Measurements from ENCODE around the gene CCSER1. TPM values are rescaled to one million over a fixed set of nuclear protein-coding genes. Genes with fewer than 3 reads are reported as not detected.
A peak's percentile ranks its signal among the peaks of the same experiment; 100 is the strongest.

CCSER1 gene
- total RNA-seq, 1 donor from 2014 or later, result 1.4 TPM

DNA sequence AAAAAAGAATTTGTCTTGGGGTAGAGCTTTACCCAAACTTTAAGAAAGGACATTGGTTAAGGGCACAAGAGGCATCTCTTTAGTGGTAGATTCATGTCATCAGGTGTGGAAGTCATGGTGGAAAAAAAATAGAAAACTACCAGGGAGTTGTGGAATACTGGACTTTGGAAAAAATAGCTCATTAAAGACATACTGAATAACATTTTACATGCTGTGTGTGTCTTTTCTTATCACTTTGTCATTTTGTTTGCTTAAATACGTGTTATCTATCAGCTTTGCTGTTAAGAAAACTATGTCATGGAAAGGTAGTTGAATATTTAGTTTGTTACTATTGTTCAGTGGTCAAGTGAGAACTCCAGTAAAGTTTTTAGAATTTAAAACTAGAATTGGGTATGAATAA is 147.0 kb downstream of the CCSER1 start:
- TF ChIP-seq, protein P1, sequence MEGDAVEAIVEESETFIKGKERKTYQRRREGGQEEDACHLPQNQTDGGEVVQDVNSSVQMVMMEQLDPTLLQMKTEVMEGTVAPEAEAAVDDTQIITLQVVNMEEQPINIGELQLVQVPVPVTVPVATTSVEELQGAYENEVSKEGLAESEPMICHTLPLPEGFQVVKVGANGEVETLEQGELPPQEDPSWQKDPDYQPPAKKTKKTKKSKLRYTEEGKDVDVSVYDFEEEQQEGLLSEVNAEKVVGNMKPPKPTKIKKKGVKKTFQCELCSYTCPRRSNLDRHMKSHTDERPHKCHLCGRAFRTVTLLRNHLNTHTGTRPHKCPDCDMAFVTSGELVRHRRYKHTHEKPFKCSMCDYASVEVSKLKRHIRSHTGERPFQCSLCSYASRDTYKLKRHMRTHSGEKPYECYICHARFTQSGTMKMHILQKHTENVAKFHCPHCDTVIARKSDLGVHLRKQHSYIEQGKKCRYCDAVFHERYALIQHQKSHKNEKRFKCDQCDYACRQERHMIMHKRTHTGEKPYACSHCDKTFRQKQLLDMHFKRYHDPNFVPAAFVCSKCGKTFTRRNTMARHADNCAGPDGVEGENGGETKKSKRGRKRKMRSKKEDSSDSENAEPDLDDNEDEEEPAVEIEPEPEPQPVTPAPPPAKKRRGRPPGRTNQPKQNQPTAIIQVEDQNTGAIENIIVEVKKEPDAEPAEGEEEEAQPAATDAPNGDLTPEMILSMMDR (IDR thresholded peaks at IDR 0.05; ENCODE audit: insufficient read depth, low read length, poor library complexity, severe bottlenecking), result no peak
- DNase-seq (ENCODE audit: low read depth), result no peak
- Histone ChIP-seq H3K36me3 (ENCODE audit: control insufficient read depth, insufficient read depth, low read length) (no peaks in the 10 kb centered on the region), H3K4me3 (ENCODE audit: low read depth, low read length) (no peak overlapping the region), H3K27me3 (ENCODE audit: control insufficient read depth, insufficient read depth, low read length) (no peaks in the 10 kb centered on the region)

DNA sequence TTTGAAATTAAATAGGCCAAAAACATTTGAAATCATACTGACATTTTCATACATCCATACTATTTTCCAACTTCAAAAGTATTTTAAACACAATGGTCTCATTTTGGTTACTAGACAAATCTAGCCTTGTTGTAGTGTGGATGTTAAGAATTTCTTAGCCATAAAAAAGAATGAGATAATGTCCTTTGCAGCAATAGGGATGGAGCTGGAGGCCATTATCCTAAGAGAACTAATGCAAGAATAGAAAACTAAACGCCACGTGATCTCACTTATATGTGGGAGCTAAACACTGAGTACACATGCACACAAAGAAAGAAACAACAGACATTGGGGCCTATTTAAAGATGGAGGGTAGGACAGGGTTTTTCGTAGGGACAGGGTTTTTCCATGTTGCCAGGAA is 153.8 kb downstream of the CCSER1 start:
- Histone ChIP-seq H3K4me3 (ENCODE audit: low read depth, low read length) (no peak overlapping the region), H3K36me3 (ENCODE audit: control insufficient read depth, insufficient read depth, low read length) (no peaks in the 10 kb centered on the region), H3K27me3 (ENCODE audit: control insufficient read depth, insufficient read depth, low read length) (no peaks in the 10 kb centered on the region)
- DNase-seq (ENCODE audit: low read depth), result no peak
- TF ChIP-seq, protein P1 (IDR thresholded peaks at IDR 0.05; ENCODE audit: insufficient read depth, low read length, poor library complexity, severe bottlenecking), result no peak

DNA sequence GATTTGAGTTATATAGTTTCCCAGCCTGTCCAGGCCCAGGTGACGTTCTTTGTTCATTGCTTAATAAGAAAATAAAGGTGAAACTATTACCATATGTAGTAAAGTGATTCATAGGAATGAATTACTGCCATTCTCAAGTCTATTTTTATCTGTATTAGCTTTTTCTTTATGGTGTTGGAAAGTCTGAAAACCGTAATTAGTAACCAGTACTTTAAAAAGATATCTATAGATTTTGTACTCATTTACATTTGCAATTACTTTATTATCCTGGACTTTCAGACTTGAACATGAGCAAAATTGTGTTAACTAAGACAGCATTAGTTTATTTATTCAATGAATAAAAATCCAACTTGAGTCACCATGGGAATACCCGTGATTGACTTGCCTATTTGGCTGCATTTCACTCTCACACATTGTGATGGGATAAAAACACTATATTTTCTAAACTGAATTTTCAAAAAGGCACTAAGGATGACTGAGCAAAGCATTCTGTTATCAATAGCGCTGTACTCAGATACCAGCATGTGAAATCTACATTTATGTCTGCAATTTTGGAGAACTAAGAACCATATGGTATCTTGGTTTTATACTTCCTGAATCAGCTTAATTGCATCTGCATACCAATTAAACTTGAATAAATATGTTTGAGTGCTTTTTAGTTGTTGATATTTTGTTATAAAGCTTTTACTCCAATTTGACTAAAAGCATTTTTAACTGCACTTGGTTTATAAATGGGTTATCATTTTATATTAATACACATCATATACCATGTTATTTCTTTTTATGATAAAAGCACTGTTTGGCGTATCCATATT is 154.6 kb downstream of the CCSER1 start:
- Histone ChIP-seq H3K36me3 (ENCODE audit: control insufficient read depth, insufficient read depth, low read length) (no peaks in the 10 kb centered on the region), H3K27me3 (ENCODE audit: control insufficient read depth, insufficient read depth, low read length) (no peaks in the 10 kb centered on the region), H3K4me3 (ENCODE audit: low read depth, low read length) (no peak overlapping the region)
- TF ChIP-seq, protein P1 (IDR thresholded peaks at IDR 0.05; ENCODE audit: insufficient read depth, low read length, poor library complexity, severe bottlenecking), result no peak
- no peak for DNase-seq (ENCODE audit: low read depth)

DNA sequence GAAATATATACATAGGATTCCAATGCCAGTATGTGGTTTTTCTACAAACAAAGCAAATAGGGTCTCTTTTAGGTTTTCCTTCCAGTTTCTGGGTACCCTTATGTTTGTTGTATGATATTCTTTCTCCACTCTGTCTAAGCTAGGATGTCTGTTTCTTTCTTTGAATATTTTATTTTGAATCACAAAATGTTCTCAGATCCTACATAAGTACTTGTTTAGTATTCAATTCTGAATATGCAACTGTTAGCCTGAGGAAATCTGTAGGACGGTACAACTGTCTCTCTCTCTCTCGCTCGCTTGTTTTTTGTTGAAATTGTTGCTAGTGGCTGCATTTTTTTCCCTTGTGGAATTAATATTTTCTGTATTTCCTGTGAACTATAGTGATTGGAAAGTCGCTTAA is 163.2 kb downstream of the CCSER1 start:
- H3K4me3 ChIP-seq (ENCODE audit: low read depth, low read length), result no peak overlapping the region
- no peaks in the 10 kb centered on the region for H3K36me3 ChIP-seq (ENCODE audit: control insufficient read depth, insufficient read depth, low read length)
- no peaks in the 10 kb centered on the region for H3K27me3 ChIP-seq (ENCODE audit: control insufficient read depth, insufficient read depth, low read length)
- TF ChIP-seq, protein P1 (IDR thresholded peaks at IDR 0.05; ENCODE audit: insufficient read depth, low read length, poor library complexity, severe bottlenecking), result no peak
- DNase-seq (ENCODE audit: low read depth), result no peak

DNA sequence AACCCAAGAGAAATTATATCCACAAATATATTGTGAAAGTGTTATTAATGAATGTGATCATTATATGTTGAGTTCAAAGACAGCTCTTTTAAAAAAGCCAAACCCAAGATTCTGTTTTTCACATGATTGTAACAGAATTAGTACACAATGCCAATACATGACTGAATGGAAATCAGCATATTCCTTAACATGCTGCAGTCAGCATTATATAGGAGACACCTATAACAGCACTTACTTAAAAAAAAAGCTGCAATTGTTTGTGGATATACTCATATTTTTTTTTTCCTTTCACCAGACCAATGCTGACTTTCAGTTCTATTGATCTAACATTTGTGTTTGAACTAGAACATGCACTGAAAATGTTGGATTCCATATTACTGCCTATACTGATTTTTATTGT is 165.2 kb downstream of the CCSER1 start:
- H3K36me3 ChIP-seq (ENCODE audit: control insufficient read depth, insufficient read depth, low read length), result no peaks in the 10 kb centered on the region
- no peak for DNase-seq (ENCODE audit: low read depth)
- TF ChIP-seq, protein P1 (IDR thresholded peaks at IDR 0.05; ENCODE audit: insufficient read depth, low read length, poor library complexity, severe bottlenecking), result no peak
- H3K27me3 ChIP-seq (ENCODE audit: control insufficient read depth, insufficient read depth, low read length), result no peaks in the 10 kb centered on the region
- H3K4me3 ChIP-seq (ENCODE audit: low read depth, low read length), result no peak overlapping the region

DNA sequence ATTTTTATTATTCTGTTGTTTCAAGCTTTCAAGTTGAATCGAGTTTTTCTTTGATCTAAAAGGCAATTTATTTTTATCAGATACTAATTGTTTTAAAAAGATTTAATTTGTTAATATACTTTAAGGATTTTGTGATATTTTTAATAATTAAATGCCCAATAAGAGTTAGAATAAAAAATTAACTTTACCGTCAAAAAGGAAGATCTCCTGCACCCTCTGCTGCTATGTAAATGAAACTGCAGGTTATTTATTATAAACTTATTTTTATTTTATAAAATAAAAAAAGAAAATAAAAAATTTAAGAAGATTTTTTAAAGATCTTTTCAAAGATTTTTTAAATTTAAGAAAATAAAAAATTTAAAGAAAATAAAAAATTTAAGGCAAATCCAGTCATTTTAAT is 166.1 kb downstream of the CCSER1 start:
- no peak for DNase-seq (ENCODE audit: low read depth)
- H3K36me3 ChIP-seq (ENCODE audit: control insufficient read depth, insufficient read depth, low read length), result no peaks in the 10 kb centered on the region
- TF ChIP-seq, protein P1 (IDR thresholded peaks at IDR 0.05; ENCODE audit: insufficient read depth, low read length, poor library complexity, severe bottlenecking), result peak; percentile 39

More for the DNA sequence above, 166.1 kb downstream of the CCSER1 start:
- no peaks in the 10 kb centered on the region for H3K27me3 ChIP-seq (ENCODE audit: control insufficient read depth, insufficient read depth, low read length)
- no peak overlapping the region for H3K4me3 ChIP-seq (ENCODE audit: low read depth, low read length)

Data from kidney epithelial cell (primary cell).